ENCODE measurements around the gene CCDC148.

GRCh38 chr2:158305501-158305900, 151.1 kb downstream of the CCDC148 start:
- TF ChIP-seq CTCF (IDR thresholded peaks at IDR 0.05 in 4 of 5, conservative IDR thresholded peaks at IDR 0.05 in 1 of 5): no peak
- TF ChIP-seq POLR2A (IDR thresholded peaks at IDR 0.05): no peak
